Mesendoderm (in vitro differentiated cells): Measurements from ENCODE around the gene PRSS8.
"Not testable (repeated sequence)": the region's sequence is repeated elsewhere in the genome, so short reads cannot be mapped to it uniquely, and the experiment has no call there.

ENCODE experiments used
- DNase-seq: peaks from one replicate; pipeline ENCODE4 v3.0.0; 2013
- H2AK5ac ChIP-seq: 2 replicates; pipeline ENCODE4 v1.6.1; 2013; ENCODE audit warnings: low read length, inconsistent platforms
- H2BK120ac ChIP-seq: 2 replicates; pipeline ENCODE4 v1.6.1; 2013; ENCODE audit warnings: low read depth, mild to moderate bottlenecking, low read length, moderate library complexity, mixed read lengths
- H2BK15ac ChIP-seq: replicated peaks from 2 replicates; pipeline ENCODE4 v1.6.1; 2013; ENCODE audit warnings: low read depth, mild to moderate bottlenecking, moderate library complexity
- H2BK5ac ChIP-seq: 2 replicates; pipeline ENCODE4 v1.6.1; 2013; ENCODE audit warnings: low read length, inconsistent platforms
- H3K18ac ChIP-seq: 2 replicates; pipeline ENCODE4 v1.6.1; 2013; ENCODE audit warnings: mild to moderate bottlenecking, low read length, mixed read lengths
- H3K23ac ChIP-seq: one replicate; pipeline ENCODE4 v1.6.1; 2013; ENCODE audit warnings: low read length
- H3K27ac ChIP-seq: 2 replicates; pipeline ENCODE4 v1.5.1; 2013; ENCODE audit warnings: low read depth, mild to moderate bottlenecking, inconsistent platforms, low read length, moderate library complexity
- H3K27me3 ChIP-seq: 2 replicates; pipeline ENCODE4 v1.6.1; 2013; ENCODE audit warnings: low read length, control low read depth, mild to moderate bottlenecking, inconsistent platforms; ENCODE audit not compliant: insufficient read depth, poor library complexity
- H3K36me3 ChIP-seq: 2 replicates; pipeline ENCODE4 v1.6.1; 2013; ENCODE audit warnings: low read length, inconsistent platforms; ENCODE audit not compliant: control insufficient read depth, insufficient read depth
- H3K4ac ChIP-seq: one replicate; pipeline ENCODE4 v1.6.1; 2013; ENCODE audit warnings: low read depth, mild to moderate bottlenecking, low read length, moderate library complexity
- H3K4me1 ChIP-seq: 2 replicates; pipeline ENCODE4 v1.6.1; 2013; ENCODE audit warnings: low read depth, low read length, inconsistent platforms; ENCODE audit not compliant: control insufficient read depth
- H3K4me2 ChIP-seq: 2 replicates; pipeline ENCODE4 v1.6.1; 2013; ENCODE audit warnings: low read length
- H3K4me3 ChIP-seq: 2 replicates; pipeline ENCODE4 v1.5.1; 2013; ENCODE audit warnings: mild to moderate bottlenecking, low read length
- H3K56ac ChIP-seq: one replicate; pipeline ENCODE4 v1.6.1; 2013; ENCODE audit warnings: low read length
- H3K79me1 ChIP-seq: 2 replicates; pipeline ENCODE4 v1.6.1; 2013; ENCODE audit warnings: low read length, inconsistent platforms
- H3K79me2 ChIP-seq: 2 replicates; pipeline ENCODE4 v1.6.1; 2013; ENCODE audit warnings: mild to moderate bottlenecking, low read length; ENCODE audit not compliant: control insufficient read depth, insufficient read depth
- H3K9ac ChIP-seq: 2 replicates; pipeline ENCODE4 v1.6.1; 2013; ENCODE audit warnings: low read length, inconsistent platforms
- H4K5ac ChIP-seq: one replicate; pipeline ENCODE4 v1.6.1; 2013; ENCODE audit warnings: low read length
- H4K8ac ChIP-seq: one replicate; pipeline ENCODE4 v1.6.1; 2013; ENCODE audit warnings: low read depth, mild to moderate bottlenecking, control low read depth, low read length, moderate library complexity
- WGBS: extraction: QIAGEN DNeasy Blood & Tissue Kit; methylation state at CpG from one replicate; pipeline ENCODE4 v1.1.7; 2013; ENCODE audit warnings: low lambda C conversion rate, missing lambda C conversion rate; ENCODE audit not compliant: insufficient coverage; ENCODE audit errors: extremely low coverage; 5-methylcytosine and 5-hydroxymethylcytosine counted together

Gene PRSS8

DNA sequence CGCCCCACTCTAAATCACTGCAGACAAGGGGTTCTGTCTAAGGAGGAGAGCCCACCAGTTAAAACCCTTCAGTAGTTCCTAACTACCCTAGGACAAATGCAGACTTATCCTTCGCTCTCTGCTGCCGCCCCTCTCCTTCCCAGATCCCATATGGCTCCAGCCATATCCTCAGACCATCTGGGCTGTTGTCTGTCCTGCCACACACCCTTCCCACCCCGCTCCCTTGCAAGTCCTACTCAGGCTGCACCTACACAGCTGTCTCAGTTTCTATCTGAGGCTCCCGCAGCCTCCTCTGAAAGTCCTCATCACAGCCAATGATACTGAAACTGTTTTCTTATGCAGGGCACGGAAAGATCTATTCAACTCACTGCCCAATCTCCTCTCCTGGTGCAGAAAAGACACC, 28.1 kb downstream of the PRSS8 start:
- Histone ChIP-seq H3K36me3 (peaks cover 4% of the 10 kb centered on the region), H3K4me1 (no peaks in the 10 kb centered on the region), H3K79me2 (no peaks in the 10 kb centered on the region), H3K4me2 (no peak overlapping the region), H2BK15ac (no peak overlapping the region), H3K9ac (no peak overlapping the region), H3K4ac (no peak overlapping the region), H3K27me3 (no peaks in the 10 kb centered on the region), H2AK5ac (no peak overlapping the region), H3K27ac (no peak overlapping the region), H3K79me1 (peaks cover 4% of the 10 kb centered on the region), H4K5ac (no peak overlapping the region), H3K56ac (no peak overlapping the region), H3K4me3 (no peak overlapping the region), H2BK120ac (no peak overlapping the region), H3K23ac (no peak overlapping the region), H4K8ac (no peak overlapping the region), H2BK5ac (no peak overlapping the region), H3K18ac (no peak overlapping the region)
- no CpG with 5 or more reads among the region's 6 CpGs for WGBS
- DNase-seq, result no peak

DNA sequence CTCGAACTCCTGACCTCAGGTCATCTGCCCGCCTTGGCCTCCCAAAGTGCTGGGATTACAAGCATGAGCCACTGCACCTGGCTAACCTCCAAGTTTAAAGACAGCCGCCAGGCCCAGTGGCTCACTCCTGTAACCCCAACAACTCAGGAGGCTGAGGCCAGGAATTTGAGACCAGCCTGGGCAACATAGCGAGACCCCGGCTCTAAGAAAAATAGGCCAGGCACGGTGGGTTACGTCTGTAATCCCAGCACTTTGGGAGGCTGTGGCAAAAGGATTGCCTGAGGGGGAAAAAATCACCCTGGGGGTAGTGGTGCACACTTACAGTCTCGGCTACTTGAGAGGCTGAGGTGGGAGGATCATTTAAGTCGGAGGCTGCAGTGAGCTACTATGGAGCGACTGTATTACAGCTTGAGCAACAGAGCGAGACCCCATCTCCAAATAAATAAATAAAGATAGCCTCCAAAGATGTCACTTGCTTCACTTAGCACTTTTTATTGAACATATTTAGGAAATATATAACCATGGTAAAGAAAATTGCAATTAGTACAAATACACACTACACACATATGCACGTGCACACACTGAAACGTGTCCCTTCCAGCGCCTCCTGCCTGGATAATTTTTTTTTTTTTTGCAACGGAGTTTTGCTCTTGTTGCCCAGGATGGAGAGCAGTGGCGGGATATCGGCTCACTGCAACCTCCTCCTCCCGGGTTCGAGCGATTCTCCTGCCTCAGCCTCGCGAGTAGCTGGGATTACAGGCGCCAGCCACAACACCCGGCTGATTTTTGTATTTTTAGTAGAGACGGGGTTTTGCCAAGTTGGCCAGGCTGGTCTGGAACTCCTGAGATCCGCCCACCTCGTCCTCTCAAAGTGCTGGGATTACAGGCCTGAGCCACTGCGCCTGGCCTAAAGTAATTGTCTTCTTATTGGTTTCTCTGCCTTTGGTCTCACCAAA, 28.7 kb downstream of the PRSS8 start:
- Histone ChIP-seq H3K27ac (no peak overlapping the region), H4K5ac (no peak overlapping the region), H3K56ac (no peak overlapping the region), H4K8ac (no peak overlapping the region), H2BK5ac (no peak overlapping the region), H3K23ac (no peak overlapping the region), H3K4me1 (no peaks in the 10 kb centered on the region), H3K9ac (no peak overlapping the region), H2BK15ac (no peak overlapping the region), H3K79me1 (peaks cover 4% of the 10 kb centered on the region), H3K18ac (no peak overlapping the region), H3K4ac (no peak overlapping the region), H3K36me3 (peaks cover 2% of the 10 kb centered on the region), H3K79me2 (no peaks in the 10 kb centered on the region), H3K4me2 (no peak overlapping the region), H3K4me3 (no peak overlapping the region), H2BK120ac (no peak overlapping the region), H2AK5ac (no peak overlapping the region), H3K27me3 (no peaks in the 10 kb centered on the region)
- no peak for DNase-seq
- WGBS, result no CpG with 5 or more reads among the region's 28 CpGs

DNA sequence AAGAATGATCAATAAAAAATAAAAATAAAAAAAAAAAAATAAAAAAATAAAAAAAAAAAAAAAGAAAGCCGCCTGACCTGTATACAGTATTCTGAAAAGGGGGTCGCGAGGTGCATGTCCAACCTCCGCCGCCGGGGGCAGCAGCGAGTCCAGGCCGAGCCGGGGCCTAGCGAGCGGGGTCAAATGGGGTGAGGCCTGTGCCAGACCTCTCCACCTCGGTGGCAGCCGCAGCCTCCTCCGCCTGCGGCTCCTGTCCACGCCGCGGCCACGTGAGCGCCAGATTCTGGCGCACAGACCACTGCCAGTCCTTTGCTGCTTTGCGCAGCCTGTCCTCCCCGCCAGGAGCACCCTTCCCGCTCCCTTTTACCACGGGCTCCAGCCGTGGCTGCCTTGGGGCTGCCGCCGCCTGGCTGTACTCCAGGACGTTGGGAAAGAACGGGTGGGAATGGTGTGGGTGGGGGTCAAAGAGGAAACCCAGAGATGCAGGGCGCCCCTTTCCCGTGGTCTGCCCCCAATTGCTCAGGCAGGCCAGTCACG, 29.8 kb downstream of the PRSS8 start:
- H3K27me3 ChIP-seq, result no peaks in the 10 kb centered on the region
- no peak overlapping the region for H3K27ac ChIP-seq
- H2BK15ac ChIP-seq, result no peak overlapping the region
- H2AK5ac ChIP-seq, result no peak overlapping the region
- no peaks in the 10 kb centered on the region for H3K79me2 ChIP-seq
- no peak overlapping the region for H3K4me3 ChIP-seq
- DNase-seq, result peak; percentile 79
- H3K4me2 ChIP-seq, result no peak overlapping the region
- H3K4me1 ChIP-seq, result no peaks in the 10 kb centered on the region
- WGBS, result no CpG with 5 or more reads among the region's 33 CpGs
- no peaks in the 10 kb centered on the region for H3K36me3 ChIP-seq
- H3K23ac ChIP-seq, result no peak overlapping the region
- H3K18ac ChIP-seq, result no peak overlapping the region
- no peak overlapping the region for H4K5ac ChIP-seq
- H3K9ac ChIP-seq, result peak overlapping the region; percentile 54
- no peak overlapping the region for H4K8ac ChIP-seq
- H3K79me1 ChIP-seq, result peaks cover 2% of the 10 kb centered on the region
- H2BK120ac ChIP-seq, result no peak overlapping the region
- H2BK5ac ChIP-seq, result no peak overlapping the region
- H3K4ac ChIP-seq, result no peak overlapping the region
- H3K56ac ChIP-seq, result peak overlapping the region; percentile 91

DNA sequence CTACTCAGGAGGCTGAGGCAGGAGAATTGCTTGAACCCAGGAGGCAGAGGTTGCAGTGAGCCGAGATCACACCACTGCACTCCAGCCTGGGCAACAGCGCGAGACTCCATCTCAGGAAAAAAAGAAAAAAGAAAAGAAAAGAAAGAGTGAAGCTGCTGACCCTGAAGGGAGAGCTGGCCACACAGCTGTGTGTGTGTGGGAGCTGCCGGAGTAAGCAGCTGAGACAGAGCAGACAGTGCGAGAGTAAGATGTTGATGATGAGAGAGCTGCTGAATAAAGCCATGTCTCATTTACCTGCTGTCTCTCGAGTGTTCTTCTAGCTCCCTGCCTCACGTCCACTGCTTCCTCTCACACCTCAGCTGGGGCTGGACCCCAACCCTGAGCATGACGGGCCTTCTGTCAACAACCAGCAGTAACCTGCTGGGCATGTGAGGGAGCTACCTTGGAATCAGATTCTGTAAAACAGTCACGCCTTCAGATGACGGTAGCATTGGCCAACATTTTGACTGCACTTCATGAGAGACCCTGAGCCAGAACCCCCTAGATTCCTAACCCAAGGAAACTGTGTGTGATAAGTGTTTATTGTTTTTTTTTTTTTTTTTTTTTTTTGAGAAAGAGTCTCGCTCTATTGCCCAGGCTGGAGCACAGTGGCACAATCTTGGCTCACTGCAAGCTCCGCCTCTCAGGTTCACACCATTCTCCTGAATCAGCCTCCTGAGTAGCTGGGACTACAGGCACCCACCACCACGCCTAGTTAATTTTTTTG, 34.5 kb downstream of the PRSS8 start:
- H2BK120ac ChIP-seq, H3K23ac ChIP-seq, H3K9ac ChIP-seq, H4K5ac ChIP-seq, H3K79me2 ChIP-seq, H2AK5ac ChIP-seq, H3K27ac ChIP-seq, H3K4me1 ChIP-seq, H3K4me3 ChIP-seq, H3K56ac ChIP-seq, DNase-seq, H4K8ac ChIP-seq, H2BK5ac ChIP-seq, H3K36me3 ChIP-seq, H3K18ac ChIP-seq, H2BK15ac ChIP-seq, H3K4me2 ChIP-seq, H3K79me1 ChIP-seq, H3K4ac ChIP-seq, H3K27me3 ChIP-seq: not testable (repeated sequence)
- WGBS, result no CpG with 5 or more reads among the region's 13 CpGs

GRCh38 chr16:31099860-31100638, 35.5 kb downstream of the PRSS8 start:
- Histone ChIP-seq H3K23ac (no peak overlapping the region), H3K79me1 (no peaks in the 10 kb centered on the region), H3K9ac (no peak overlapping the region), H3K27ac (no peak overlapping the region), H3K56ac (no peak overlapping the region), H2BK5ac (no peak overlapping the region), H3K27me3 (no peaks in the 10 kb centered on the region), H2AK5ac (no peak overlapping the region), H3K4me3 (no peak overlapping the region), H3K4me1 (no peaks in the 10 kb centered on the region), H4K5ac (no peak overlapping the region), H2BK15ac (no peak overlapping the region), H3K4me2 (no peak overlapping the region), H4K8ac (no peak overlapping the region), H2BK120ac (no peak overlapping the region), H3K18ac (no peak overlapping the region), H3K36me3 (no peaks in the 10 kb centered on the region), H3K79me2 (no peaks in the 10 kb centered on the region), H3K4ac (no peak overlapping the region)
- WGBS, result no CpG with 5 or more reads among the region's 4 CpGs
- DNase-seq, result no peak
